DOHH2 (cell line): ENCODE data around the gene NUDC.

Experiments used
- H3F3A ChIP-seq: fragments of 200-600 bp; sonication (generic), shearing (Covaris generic); 2 replicates; pipeline ENCODE4 v1.6.0; 2016; ENCODE audit warnings: antibody characterized with exemption, mild to moderate bottlenecking; ENCODE audit not compliant: control insufficient read depth, insufficient read depth
- H3K27ac ChIP-seq: fragments of 200-600 bp; sonication (generic); 2 replicates; pipeline ENCODE4 v1.5.1; 2014; ENCODE audit warnings: low read depth, mild to moderate bottlenecking, low read length, moderate library complexity
- H3K27me3 ChIP-seq: fragments of 200-600 bp; sonication (generic); 2 replicates; pipeline ENCODE4 v1.6.1; 2014; ENCODE audit warnings: mild to moderate bottlenecking, low read length, mixed read lengths; ENCODE audit not compliant: control insufficient read depth
- H3K36me3 ChIP-seq: fragments of 200-600 bp; sonication (generic); 2 replicates; pipeline ENCODE4 v1.6.1; 2014; ENCODE audit warnings: mild to moderate bottlenecking, low read length, moderate library complexity, mixed read lengths; ENCODE audit not compliant: control insufficient read depth
- H3K4me1 ChIP-seq: fragments of 200-600 bp; sonication (generic); 2 replicates; pipeline ENCODE4 v1.6.1; 2014; ENCODE audit warnings: mild to moderate bottlenecking, low read length, mixed read lengths; ENCODE audit not compliant: control insufficient read depth
- H3K4me2 ChIP-seq: fragments of 200-600 bp; sonication (generic); 2 replicates; pipeline ENCODE4 v1.6.0; 2014; ENCODE audit warnings: mild to moderate bottlenecking, low read length, moderate library complexity
- H3K4me3 ChIP-seq: fragments of 200-600 bp; sonication (generic); 2 replicates; pipeline ENCODE4 v1.5.1; 2014; ENCODE audit warnings: mild to moderate bottlenecking, low read length, mixed read lengths
- H3K79me2 ChIP-seq: fragments of 200-600 bp; sonication (generic); 2 replicates; pipeline ENCODE4 v1.6.1; 2014; ENCODE audit warnings: mild to moderate bottlenecking, low read length, mixed read lengths; ENCODE audit not compliant: control insufficient read depth
- H3K9me2 ChIP-seq: fragments of 200-600 bp; sonication (generic); replicated peaks from 2 replicates; pipeline ENCODE4 v1.6.1; 2014; ENCODE audit warnings: mild to moderate bottlenecking, low read length, mixed read lengths; ENCODE audit not compliant: control insufficient read depth
- H3K9me3 ChIP-seq: fragments of 200-600 bp; sonication (generic); 2 replicates; pipeline ENCODE4 v1.6.1; 2014; ENCODE audit warnings: antibody characterized with exemption, low read length, mixed read lengths; ENCODE audit not compliant: control insufficient read depth, insufficient read depth
- H4K20me1 ChIP-seq: fragments of 200-600 bp; sonication (generic); 2 replicates; pipeline ENCODE4 v1.6.0; 2014; ENCODE audit warnings: low read depth, mild to moderate bottlenecking, antibody characterized with exemption, low read length, moderate library complexity; ENCODE audit not compliant: control insufficient read depth, insufficient read depth
- EZH2phosphoT487 ChIP-seq: fragments of 200-600 bp; sonication (generic); IDR thresholded peaks from 2 replicates; pipeline ENCODE4 v1.6.1; 2017; ENCODE audit warnings: borderline replicate concordance, mild to moderate bottlenecking, antibody characterized with exemption, low read length, moderate library complexity, mixed read lengths
- TF ChIP-seq, protein P1 (sequence below): fragments of 200-600 bp; sonication (generic); IDR thresholded peaks from one replicate; pipeline ENCODE4 v1.5.1; 2014; ENCODE audit warnings: antibody characterized with exemption, mild to moderate bottlenecking, low read depth, low read length; ENCODE audit not compliant: poor library complexity, severe bottlenecking

The NUDC gene

DNA sequence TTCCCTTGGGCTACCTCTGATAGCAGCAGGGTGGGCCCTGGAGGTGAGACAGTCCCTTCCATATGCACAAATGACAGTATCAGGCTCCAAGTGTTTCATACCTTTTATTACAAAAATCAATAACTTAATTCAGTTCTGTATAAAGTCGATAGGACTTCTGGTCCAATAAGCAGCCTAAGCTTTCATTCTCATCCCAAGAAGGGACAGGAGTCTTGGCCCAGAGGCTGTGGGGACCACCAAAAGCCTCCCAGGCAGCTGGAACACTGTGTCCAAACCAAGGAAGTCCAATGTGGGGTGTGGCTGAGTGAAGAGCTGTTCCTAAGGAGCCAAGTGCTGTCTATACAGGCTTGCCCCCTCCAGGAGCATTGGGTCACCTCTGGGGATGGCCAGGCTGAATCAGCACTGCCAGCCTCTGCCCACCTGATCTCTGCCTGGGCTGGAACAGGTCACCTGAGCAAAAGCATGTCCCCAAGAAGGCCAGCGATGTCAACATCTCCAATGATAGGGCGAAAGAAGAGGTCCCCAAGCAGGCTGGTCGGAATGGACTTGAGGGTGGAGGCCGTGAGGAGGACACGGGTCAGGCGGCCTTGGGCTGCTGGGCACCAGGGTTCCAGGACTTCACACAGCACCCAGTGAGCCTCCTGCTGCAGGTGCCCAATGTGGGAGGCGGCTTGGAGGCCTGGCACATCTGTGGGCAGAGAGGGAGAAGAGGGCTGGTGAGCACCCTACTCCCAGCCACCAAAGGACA is 10.0 kb upstream of the NUDC start:
- Histone ChIP-seq H3K36me3 (no peaks in the 10 kb centered on the region), H3K4me1 (no peaks in the 10 kb centered on the region), H3K4me3 (no peak overlapping the region), H3K4me2 (no peak overlapping the region), H3K79me2 (no peaks in the 10 kb centered on the region), H4K20me1 (no peaks in the 10 kb centered on the region), H3F3A (no peaks in the 10 kb centered on the region), H3K9me2 (no peaks in the 10 kb centered on the region), H3K27ac (no peak overlapping the region), H3K9me3 (no peaks in the 10 kb centered on the region), H3K27me3 (no peaks in the 10 kb centered on the region)
- TF ChIP-seq, protein P1, sequence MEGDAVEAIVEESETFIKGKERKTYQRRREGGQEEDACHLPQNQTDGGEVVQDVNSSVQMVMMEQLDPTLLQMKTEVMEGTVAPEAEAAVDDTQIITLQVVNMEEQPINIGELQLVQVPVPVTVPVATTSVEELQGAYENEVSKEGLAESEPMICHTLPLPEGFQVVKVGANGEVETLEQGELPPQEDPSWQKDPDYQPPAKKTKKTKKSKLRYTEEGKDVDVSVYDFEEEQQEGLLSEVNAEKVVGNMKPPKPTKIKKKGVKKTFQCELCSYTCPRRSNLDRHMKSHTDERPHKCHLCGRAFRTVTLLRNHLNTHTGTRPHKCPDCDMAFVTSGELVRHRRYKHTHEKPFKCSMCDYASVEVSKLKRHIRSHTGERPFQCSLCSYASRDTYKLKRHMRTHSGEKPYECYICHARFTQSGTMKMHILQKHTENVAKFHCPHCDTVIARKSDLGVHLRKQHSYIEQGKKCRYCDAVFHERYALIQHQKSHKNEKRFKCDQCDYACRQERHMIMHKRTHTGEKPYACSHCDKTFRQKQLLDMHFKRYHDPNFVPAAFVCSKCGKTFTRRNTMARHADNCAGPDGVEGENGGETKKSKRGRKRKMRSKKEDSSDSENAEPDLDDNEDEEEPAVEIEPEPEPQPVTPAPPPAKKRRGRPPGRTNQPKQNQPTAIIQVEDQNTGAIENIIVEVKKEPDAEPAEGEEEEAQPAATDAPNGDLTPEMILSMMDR, result no peak
- TF ChIP-seq EZH2phosphoT487, result no peak

DNA sequence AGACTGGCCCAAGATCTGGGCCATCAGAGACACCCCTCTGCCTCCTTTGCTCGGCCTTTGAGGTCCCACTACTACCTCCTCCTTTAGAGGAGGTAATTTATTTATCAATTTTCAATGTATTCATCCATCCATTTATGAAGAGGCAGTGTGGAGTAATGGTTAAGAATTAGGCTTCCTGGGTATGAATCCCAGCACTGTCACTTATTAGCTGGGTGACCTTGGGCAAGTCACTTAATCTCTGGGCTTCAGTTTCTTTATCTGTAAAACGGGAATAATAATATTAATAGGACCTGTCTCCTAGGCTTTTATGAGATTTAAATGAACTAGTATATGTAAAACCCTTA is 9.4 kb upstream of the NUDC start:
- Histone ChIP-seq H3K36me3 (no peaks in the 10 kb centered on the region), H3K4me2 (no peak overlapping the region), H3K4me3 (no peak overlapping the region), H3K4me1 (no peaks in the 10 kb centered on the region), H4K20me1 (no peaks in the 10 kb centered on the region), H3K9me2 (no peaks in the 10 kb centered on the region), H3F3A (no peaks in the 10 kb centered on the region), H3K27ac (no peak overlapping the region), H3K9me3 (no peaks in the 10 kb centered on the region), H3K27me3 (no peaks in the 10 kb centered on the region), H3K79me2 (no peaks in the 10 kb centered on the region)
- TF ChIP-seq EZH2phosphoT487, result no peak
- TF ChIP-seq, protein P1, result no peak

DNA sequence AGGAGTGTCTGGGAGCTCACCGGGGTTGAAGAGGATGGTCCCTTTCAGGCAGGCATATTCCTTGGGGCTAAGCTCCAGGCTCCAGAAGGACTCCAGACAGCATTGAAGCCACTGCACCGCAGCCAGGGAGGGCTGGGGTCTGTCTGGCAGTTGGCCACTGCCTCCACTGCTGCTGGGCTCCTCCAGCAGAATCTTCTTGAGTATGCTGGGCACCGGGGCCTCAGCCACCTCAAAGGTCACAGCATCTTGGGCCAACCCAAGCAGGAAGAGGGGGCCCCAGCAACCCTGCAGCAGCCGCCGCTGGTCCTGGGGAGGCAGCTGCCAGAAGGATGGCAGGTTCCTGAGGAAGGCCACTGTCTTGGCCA is 8.2 kb upstream of the NUDC start:
- Histone ChIP-seq H3K9me2 (no peaks in the 10 kb centered on the region), H3K27me3 (no peaks in the 10 kb centered on the region), H4K20me1 (no peaks in the 10 kb centered on the region), H3K27ac (no peak overlapping the region), H3K4me3 (no peak overlapping the region), H3K36me3 (no peaks in the 10 kb centered on the region), H3F3A (no peaks in the 10 kb centered on the region), H3K4me2 (no peak overlapping the region), H3K9me3 (no peaks in the 10 kb centered on the region), H3K79me2 (no peaks in the 10 kb centered on the region), H3K4me1 (no peaks in the 10 kb centered on the region)
- TF ChIP-seq EZH2phosphoT487, result no peak
- TF ChIP-seq, protein P1, result no peak
